CD4-positive, alpha-beta memory T cell (primary cell): ENCODE measurements around the gene CDC42BPG. TPM values are rescaled to one million over a fixed set of nuclear protein-coding genes. Genes with fewer than 3 reads are reported as not detected.

Experiments
- CTCF ChIA-PET: fragments of 350-600 bp; sonication (Branson Sonifier 250); formaldehyde crosslinking; loops from one replicate; lab custom pipeline; 2021; ENCODE audit warnings: inconsistent platforms; ENCODE audit not compliant: partially characterized antibody; lab: Charles Lee
- POLR2A ChIA-PET: fragments of 350-600 bp; sonication (Branson Sonifier 250); formaldehyde crosslinking; loops from one replicate; lab custom pipeline; 2021; ENCODE audit not compliant: partially characterized antibody; lab: Charles Lee
- DNase-seq, 5 donors: peaks; one replicate each; pipeline versions ENCODE4 v3.0.0 to v3.0.0-alpha.2; 2020 to 2022; ENCODE audit warnings: mixed read lengths in 1 of 5
- H3K27ac ChIP-seq: one replicate; pipeline ENCODE4 v1.7.0; 2013; ENCODE audit warnings: low read depth, low read length
- H3K27me3 ChIP-seq: 2 replicates; pipeline ENCODE4 v1.7.0; 2013; ENCODE audit warnings: mild to moderate bottlenecking, low read length, moderate library complexity; ENCODE audit not compliant: insufficient read depth
- H3K36me3 ChIP-seq: 2 replicates; pipeline ENCODE4 v1.7.0; 2013; ENCODE audit warnings: mild to moderate bottlenecking, low read length, moderate library complexity; ENCODE audit not compliant: insufficient read depth
- H3K4me1 ChIP-seq: 2 replicates; pipeline ENCODE4 v1.7.0; 2013; ENCODE audit warnings: mild to moderate bottlenecking, low read length, moderate library complexity; ENCODE audit not compliant: insufficient read depth
- H3K4me3 ChIP-seq, 2 donors: one replicate each; pipeline ENCODE4 v1.7.0; 2013; ENCODE audit warnings: low read length in 2 of 2, mild to moderate bottlenecking in 1 of 2
- H3K9me3 ChIP-seq, 2 donors: one replicate each; pipeline ENCODE4 v1.7.0; 2013; ENCODE audit warnings: low read length in 2 of 2, control low read depth in 1 of 2; ENCODE audit not compliant: control insufficient read depth in 1 of 2
- H3K27ac Mint-ChIP-seq, 7 donors: one replicate each; pipeline ENCODE4 v1.8.0; 2020 to 2021; ENCODE audit warnings: mixed read lengths in 7 of 7, mild to moderate bottlenecking in 6 of 7, inconsistent platforms in 3 of 7, moderate library complexity in 3 of 7
- H3K27me3 Mint-ChIP-seq, 2 donors: one replicate each; pipeline ENCODE4 v1.8.0; 2020 to 2021; ENCODE audit warnings: mixed read lengths in 2 of 2
- H3K36me3 Mint-ChIP-seq, 2 donors: one replicate each; pipeline ENCODE4 v1.8.0; 2020 to 2021; ENCODE audit warnings: mixed read lengths in 2 of 2, inconsistent platforms in 1 of 2, mild to moderate bottlenecking in 1 of 2
- H3K4me1 Mint-ChIP-seq, 4 donors: one replicate each; pipeline ENCODE4 v1.8.0; 2020 to 2021; ENCODE audit warnings: mixed read lengths in 4 of 4, mild to moderate bottlenecking in 1 of 4
- H3K4me3 Mint-ChIP-seq, 8 donors: one replicate each; pipeline ENCODE4 v1.8.0; 2020 to 2021; ENCODE audit warnings: mixed read lengths in 8 of 8, mild to moderate bottlenecking in 7 of 8, moderate library complexity in 6 of 8, inconsistent platforms in 3 of 8
- H3K9me3 Mint-ChIP-seq, 8 donors: one replicate each; pipeline ENCODE4 v1.8.0; 2020 to 2021; ENCODE audit warnings: mixed read lengths in 8 of 8, mild to moderate bottlenecking in 5 of 8, inconsistent platforms in 3 of 8, moderate library complexity in 1 of 8
- intact Hi-C: fragments of 100-400 bp; cut with micrococcal nuclease; formaldehyde crosslinking; loops from one replicate; pipeline ENCODE4 v1.15.1; 2023
- polyA plus RNA-seq, 2 donors: library from polyadenylated mRNA; unstranded; fragments of 300-500 nt; fragmentation: Illumina TruSeq; gene quantifications; one replicate each; pipeline ENCODE4 v1.2.3, GENCODE V29; 2021
- total RNA-seq, 2 experiments: library from RNA; stranded (reverse); gene quantifications; one replicate each; pipeline ENCODE4 v1.2.3, GENCODE V29; 2021

CDC42BPG gene, protein sequence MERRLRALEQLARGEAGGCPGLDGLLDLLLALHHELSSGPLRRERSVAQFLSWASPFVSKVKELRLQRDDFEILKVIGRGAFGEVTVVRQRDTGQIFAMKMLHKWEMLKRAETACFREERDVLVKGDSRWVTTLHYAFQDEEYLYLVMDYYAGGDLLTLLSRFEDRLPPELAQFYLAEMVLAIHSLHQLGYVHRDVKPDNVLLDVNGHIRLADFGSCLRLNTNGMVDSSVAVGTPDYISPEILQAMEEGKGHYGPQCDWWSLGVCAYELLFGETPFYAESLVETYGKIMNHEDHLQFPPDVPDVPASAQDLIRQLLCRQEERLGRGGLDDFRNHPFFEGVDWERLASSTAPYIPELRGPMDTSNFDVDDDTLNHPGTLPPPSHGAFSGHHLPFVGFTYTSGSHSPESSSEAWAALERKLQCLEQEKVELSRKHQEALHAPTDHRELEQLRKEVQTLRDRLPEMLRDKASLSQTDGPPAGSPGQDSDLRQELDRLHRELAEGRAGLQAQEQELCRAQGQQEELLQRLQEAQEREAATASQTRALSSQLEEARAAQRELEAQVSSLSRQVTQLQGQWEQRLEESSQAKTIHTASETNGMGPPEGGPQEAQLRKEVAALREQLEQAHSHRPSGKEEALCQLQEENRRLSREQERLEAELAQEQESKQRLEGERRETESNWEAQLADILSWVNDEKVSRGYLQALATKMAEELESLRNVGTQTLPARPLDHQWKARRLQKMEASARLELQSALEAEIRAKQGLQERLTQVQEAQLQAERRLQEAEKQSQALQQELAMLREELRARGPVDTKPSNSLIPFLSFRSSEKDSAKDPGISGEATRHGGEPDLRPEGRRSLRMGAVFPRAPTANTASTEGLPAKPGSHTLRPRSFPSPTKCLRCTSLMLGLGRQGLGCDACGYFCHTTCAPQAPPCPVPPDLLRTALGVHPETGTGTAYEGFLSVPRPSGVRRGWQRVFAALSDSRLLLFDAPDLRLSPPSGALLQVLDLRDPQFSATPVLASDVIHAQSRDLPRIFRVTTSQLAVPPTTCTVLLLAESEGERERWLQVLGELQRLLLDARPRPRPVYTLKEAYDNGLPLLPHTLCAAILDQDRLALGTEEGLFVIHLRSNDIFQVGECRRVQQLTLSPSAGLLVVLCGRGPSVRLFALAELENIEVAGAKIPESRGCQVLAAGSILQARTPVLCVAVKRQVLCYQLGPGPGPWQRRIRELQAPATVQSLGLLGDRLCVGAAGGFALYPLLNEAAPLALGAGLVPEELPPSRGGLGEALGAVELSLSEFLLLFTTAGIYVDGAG (N-terminal part only)
- total RNA-seq (1 to 10 TPM; 6.2 to 9.0 TPM), polyA plus RNA-seq (under 1 TPM in 1 of 2 donors, not detected in 1; 0.62 TPM)

DNA sequence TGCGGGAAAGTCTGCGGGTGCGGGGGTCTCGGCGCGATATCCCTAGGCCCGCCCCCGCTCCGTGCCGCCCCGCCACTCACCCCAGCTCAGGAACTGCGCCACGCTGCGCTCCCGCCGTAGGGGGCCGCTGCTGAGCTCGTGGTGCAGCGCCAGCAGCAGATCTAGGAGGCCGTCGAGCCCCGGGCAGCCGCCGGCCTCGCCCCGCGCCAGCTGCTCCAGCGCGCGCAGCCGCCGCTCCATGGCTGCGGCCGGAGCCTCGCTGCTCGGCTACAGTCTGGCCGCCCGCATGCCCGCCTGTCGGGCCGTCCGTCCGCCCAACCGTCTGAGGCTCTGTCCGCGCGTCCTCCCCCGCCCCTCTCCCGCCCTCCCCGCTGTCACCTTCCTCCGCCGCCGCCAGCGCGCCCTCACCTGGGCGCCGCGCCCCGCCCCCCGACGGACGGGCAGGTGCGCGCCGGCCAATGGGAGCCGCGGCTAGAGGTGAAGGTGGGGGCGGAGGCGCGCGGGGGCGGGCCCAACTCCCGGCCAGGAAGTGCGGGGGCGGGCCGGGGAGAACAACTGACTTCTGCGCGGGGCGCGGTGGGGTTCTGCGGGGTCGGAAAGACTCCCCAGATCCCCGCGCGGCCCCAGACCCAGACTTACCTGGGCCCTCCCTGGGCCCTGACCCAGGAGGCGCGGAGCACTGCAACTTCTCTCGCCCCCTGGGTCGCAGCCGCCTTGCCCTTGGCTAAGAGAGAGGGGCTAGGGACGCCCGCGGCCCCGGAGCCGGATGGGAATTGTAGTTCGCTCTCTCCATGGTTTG, at the start of gene CDC42BPG:
CDC42BPG (minus strand) TSS at position 324 of the 799 bp plus-strand sequence; CDS start at position 240, 84 bp downstream.
- Histone ChIP-seq H3K27me3 (no peaks in the 10 kb centered on the region), H3K4me1 (peaks cover 42% of the 10 kb centered on the region), H3K4me3 (peak within 1 kb of the TSS in 1 of 2 donors; percentile 43), H3K27ac (peak within 1 kb of the TSS; percentile 35), H3K9me3 (no peaks in the 10 kb centered on the region), H3K36me3 (no peaks in the 10 kb centered on the region)
- H3K9me3 Mint-ChIP-seq = no peaks in the 10 kb centered on the region
- no peaks in the 10 kb centered on the region for H3K27me3 Mint-ChIP-seq
- peak within 1 kb of the TSS; percentile 70 to 95 (median 91) for H3K27ac Mint-ChIP-seq
- ChIA-PET POLR2A (interaction anchor here (0.5 to 28.8 kb wide), 20 partner anchors 9 to 1211 kb away, joined by 3 to 2105 read pairs (median 3); partner anchors contain the start of genes ARL2, EHD1, FAU and MALAT1), CTCF (interaction anchor here (0.9 to 29.7 kb wide), 11 partner anchors 18 to 170 kb away, joined by 3 to 1245 read pairs (median 4); partner anchors contain the start of genes ARL2, EHD1, PPP2R5B and RASGRP2)
- intact Hi-C loops = loop anchor here (2.0 to 5.0 kb wide), 6 partner anchors 14 to 233 kb away; partner anchors contain the start of genes MAP4K2, MEN1 and SF1
- DNase-seq = peak; percentile 71 to 81 (median 76)
- peak within 1 kb of the TSS; percentile 79 to 92 (median 82) for H3K4me3 Mint-ChIP-seq
- peaks cover 23 to 44% (median 33%) of the 10 kb centered on the region in 4 donors for H3K4me1 Mint-ChIP-seq
- peaks cover 0 to 1% of the 10 kb centered on the region in 2 donors for H3K36me3 Mint-ChIP-seq

DNA sequence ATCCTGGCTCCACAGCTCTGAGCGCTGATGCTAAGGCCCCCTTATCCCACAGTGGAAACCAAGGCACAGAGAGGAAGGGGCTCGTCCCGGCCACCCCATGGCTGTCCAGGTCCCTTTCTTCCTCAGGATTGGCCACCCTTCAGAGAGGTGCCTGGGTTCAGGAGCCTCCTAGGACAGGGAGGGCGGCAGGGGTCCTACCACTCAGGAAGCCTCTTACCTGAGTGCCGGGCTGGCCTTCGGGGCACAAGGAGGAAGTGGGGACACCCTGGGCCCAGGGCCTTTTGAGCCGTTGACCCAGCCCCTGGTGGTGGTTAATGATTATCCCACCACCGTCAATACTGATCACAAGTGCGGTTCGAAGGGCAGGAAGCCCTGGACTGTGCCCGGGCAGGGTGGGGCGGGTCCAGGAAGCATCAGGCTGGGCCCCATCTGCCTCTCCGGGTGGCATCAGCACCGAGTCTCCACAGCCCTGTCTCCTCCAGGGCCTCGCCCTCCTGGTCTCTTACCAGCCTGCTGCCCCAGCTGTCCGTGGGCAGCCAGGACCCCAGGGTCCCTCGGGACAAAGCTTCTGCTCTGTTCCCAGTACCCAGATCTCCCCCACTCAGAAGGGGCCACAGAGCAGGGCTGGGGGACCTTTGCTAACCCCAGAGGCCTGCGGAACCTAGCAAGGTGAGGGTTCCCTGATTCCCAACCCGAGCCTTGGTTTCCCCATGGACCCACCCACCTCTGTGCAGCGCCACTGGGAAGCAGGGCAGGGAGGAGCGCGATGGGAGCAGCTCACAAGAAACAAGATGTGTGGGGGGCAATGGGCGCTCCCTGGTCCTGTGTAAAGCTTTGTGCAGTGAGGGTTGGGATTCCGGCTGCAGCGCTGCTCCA, 49.0 kb upstream of the CDC42BPG start:
- no peaks in the 10 kb centered on the region for H3K27me3 ChIP-seq
- no peak overlapping the region for H3K27ac ChIP-seq
- H3K4me3 ChIP-seq = no peak overlapping the region
- no peaks in the 10 kb centered on the region for H3K27me3 Mint-ChIP-seq
- DNase-seq = no peak
- H3K9me3 Mint-ChIP-seq = peaks cover 0 to 4% (median 0%) of the 10 kb centered on the region in 8 donors
- H3K9me3 ChIP-seq = no peaks in the 10 kb centered on the region
- peaks cover 5% of the 10 kb centered on the region for H3K36me3 ChIP-seq
- POLR2A ChIA-PET = interaction anchor here (0.9 to 31.5 kb wide), 5 partner anchors 11 to 228 kb away, joined by 3 to 2105 read pairs (median 3); partner anchors contain the start of genes CDC42BPG, EHD1, FAU and MRPL49
- H3K4me1 ChIP-seq = peaks cover 9% of the 10 kb centered on the region
- CTCF ChIA-PET = interaction anchor here (0.7 to 29.4 kb wide), 11 partner anchors 8 to 1307 kb away, joined by 3 to 1245 read pairs (median 4); partner anchors contain the start of genes CDC42BPG, EHD1 and PPP2R5B
- H3K4me1 Mint-ChIP-seq = peaks cover 0 to 12% (median 2%) of the 10 kb centered on the region in 4 donors
- no peak overlapping the region for H3K4me3 Mint-ChIP-seq
- H3K27ac Mint-ChIP-seq = no peak overlapping the region
- intact Hi-C loops = loop anchor here (1.0 to 2.0 kb wide), 3 partner anchors 15 to 106 kb away; partner anchors contain the start of gene EHD1
- H3K36me3 Mint-ChIP-seq = peaks cover 0 to 19% of the 10 kb centered on the region in 2 donors

DNA sequence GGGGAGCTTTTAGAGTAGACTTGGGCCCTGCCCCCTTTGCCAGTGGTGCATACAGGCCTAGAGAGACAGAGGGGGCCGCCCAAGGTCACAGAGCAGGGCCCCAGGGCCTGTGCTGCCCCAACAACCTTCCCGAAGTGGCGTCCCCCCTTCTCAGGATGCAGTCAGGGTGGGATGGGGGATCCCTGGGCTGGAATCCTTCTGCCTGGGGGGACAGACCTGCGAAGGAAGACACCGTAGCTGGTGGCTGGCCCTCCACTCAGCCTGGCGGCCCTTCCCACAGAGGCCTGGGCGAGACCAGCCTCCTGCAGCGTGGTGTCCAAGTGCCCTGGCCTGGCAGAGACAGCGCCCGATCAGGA, 48.4 kb upstream of the CDC42BPG start:
- Histone ChIP-seq H3K4me3 (no peak overlapping the region), H3K27me3 (no peaks in the 10 kb centered on the region), H3K4me1 (peaks cover 15% of the 10 kb centered on the region), H3K27ac (no peak overlapping the region), H3K9me3 (no peaks in the 10 kb centered on the region), H3K36me3 (no peaks in the 10 kb centered on the region)
- H3K4me3 Mint-ChIP-seq = no peak overlapping the region
- peaks cover 0 to 16% of the 10 kb centered on the region in 2 donors for H3K36me3 Mint-ChIP-seq
- CTCF ChIA-PET = interaction anchor here (1.5 to 29.4 kb wide), 5 partner anchors 8 to 107 kb away, joined by 3 to 1245 read pairs (median 7); partner anchors contain the start of genes CDC42BPG, EHD1 and PPP2R5B
- no peak for DNase-seq
- no peaks in the 10 kb centered on the region for H3K27me3 Mint-ChIP-seq
- POLR2A ChIA-PET = interaction anchor here (3.5 to 31.5 kb wide), 2 partner anchors 15 to 36 kb away, joined by 21 to 2105 read pairs; partner anchors contain the start of genes CDC42BPG and EHD1
- peak overlapping the region in 1 of 7 donors; percentile 40 for H3K27ac Mint-ChIP-seq
- peaks cover 5 to 18% (median 6%) of the 10 kb centered on the region in 4 donors for H3K4me1 Mint-ChIP-seq
- peaks cover 0 to 5% (median 0%) of the 10 kb centered on the region in 8 donors for H3K9me3 Mint-ChIP-seq
- intact Hi-C loops = no loop called here

DNA sequence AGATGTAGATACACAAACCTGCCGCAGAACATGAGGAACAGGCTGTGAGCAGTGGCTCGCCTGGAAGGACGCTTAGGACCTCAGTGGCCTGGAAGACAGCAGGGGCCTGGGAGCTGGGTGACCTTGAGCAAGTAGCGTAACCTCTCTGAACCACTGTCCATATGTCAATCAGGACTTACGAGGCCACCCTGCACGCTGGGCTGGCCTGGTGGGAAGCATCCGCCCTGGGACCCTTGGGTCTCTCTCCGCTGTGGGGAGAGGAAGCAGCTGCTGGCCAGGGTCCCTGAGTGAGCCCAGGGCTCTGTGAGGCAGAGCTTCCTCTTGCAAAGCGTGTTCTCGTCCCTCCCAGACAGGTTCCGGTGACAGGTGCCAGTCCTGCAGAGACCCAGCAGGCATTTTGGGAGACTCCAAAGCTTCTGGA, 48.0 kb upstream of the CDC42BPG start:
- no peaks in the 10 kb centered on the region for H3K27me3 ChIP-seq
- DNase-seq = no peak
- H3K4me1 Mint-ChIP-seq = peaks cover 6 to 22% (median 9%) of the 10 kb centered on the region in 4 donors
- peaks cover 0 to 15% of the 10 kb centered on the region in 2 donors for H3K36me3 Mint-ChIP-seq
- H3K36me3 ChIP-seq = no peaks in the 10 kb centered on the region
- peaks cover 19% of the 10 kb centered on the region for H3K4me1 ChIP-seq
- CTCF ChIA-PET = interaction anchor here (1.5 to 29.4 kb wide), 3 partner anchors 13 to 36 kb away, joined by 3 to 1245 read pairs (median 29); partner anchors contain the start of genes CDC42BPG, EHD1 and PPP2R5B
- H3K4me3 ChIP-seq = no peak overlapping the region
- no peak overlapping the region for H3K4me3 Mint-ChIP-seq
- POLR2A ChIA-PET = interaction anchor here (3.5 to 31.5 kb wide), 2 partner anchors 14 to 36 kb away, joined by 21 to 2105 read pairs; partner anchors contain the start of genes CDC42BPG and EHD1
- H3K27me3 Mint-ChIP-seq = no peaks in the 10 kb centered on the region
- H3K9me3 ChIP-seq = no peaks in the 10 kb centered on the region
- no peak overlapping the region for H3K27ac ChIP-seq
- H3K9me3 Mint-ChIP-seq = peaks cover 0 to 5% (median 0%) of the 10 kb centered on the region in 8 donors
- peak overlapping the region in 2 of 7 donors; percentile 40 to 56 for H3K27ac Mint-ChIP-seq
- intact Hi-C loops = no loop called here

DNA sequence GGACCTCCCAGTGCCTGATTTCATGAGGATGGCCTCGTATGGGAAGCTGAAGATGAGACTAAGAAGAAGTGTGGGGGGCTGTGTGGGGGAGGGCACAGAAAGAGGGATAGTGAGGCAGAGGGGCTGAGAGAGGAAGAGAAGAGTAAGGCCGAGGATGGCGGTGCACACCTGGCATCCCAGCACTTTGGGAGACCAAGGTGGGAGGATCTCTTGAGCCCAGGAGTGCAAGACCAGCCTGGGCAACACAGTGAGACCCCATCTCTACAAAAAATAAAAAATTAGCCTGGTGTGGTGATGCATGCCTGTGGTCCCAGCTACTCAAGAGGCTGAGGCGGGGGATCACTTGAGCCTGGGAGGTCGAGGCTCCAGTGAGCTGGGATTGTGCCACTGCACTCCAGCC, 47.4 kb upstream of the CDC42BPG start:
- H3K9me3 ChIP-seq = no peaks in the 10 kb centered on the region
- H3K4me1 ChIP-seq = peaks cover 22% of the 10 kb centered on the region
- no peak for DNase-seq
- H3K4me3 ChIP-seq = no peak overlapping the region
- H3K36me3 ChIP-seq = no peaks in the 10 kb centered on the region
- peaks cover 7 to 24% (median 11%) of the 10 kb centered on the region in 4 donors for H3K4me1 Mint-ChIP-seq
- H3K9me3 Mint-ChIP-seq = peaks cover 0 to 5% (median 0%) of the 10 kb centered on the region in 8 donors
- no peak overlapping the region for H3K4me3 Mint-ChIP-seq
- peaks cover 0 to 12% of the 10 kb centered on the region in 2 donors for H3K36me3 Mint-ChIP-seq
- no peaks in the 10 kb centered on the region for H3K27me3 ChIP-seq
- intact Hi-C loops = no loop called here
- ChIA-PET CTCF (interaction anchor here (1.0 to 29.4 kb wide), 3 partner anchors 12 to 110 kb away, joined by 3 to 1245 read pairs (median 29); partner anchors contain the start of genes CDC42BPG and EHD1), POLR2A (interaction anchor here (3.5 to 31.5 kb wide), 2 partner anchors 14 to 35 kb away, joined by 21 to 2105 read pairs; partner anchors contain the start of genes CDC42BPG and EHD1)
- H3K27ac ChIP-seq = no peak overlapping the region
- H3K27ac Mint-ChIP-seq = peak overlapping the region in 3 of 7 donors; percentile 40 to 56 (median 54)
- H3K27me3 Mint-ChIP-seq = no peaks in the 10 kb centered on the region
